LoVo (cell line): ENCODE measurements around the gene CCDC71.
A peak's percentile ranks its signal among the peaks of the same experiment; 100 is the strongest.

Experiments
- DNase-seq: peaks from one replicate; pipeline ENCODE4 v3.0.0-alpha.2; 2016; ENCODE audit warnings: low spot score

CCDC71 gene

DNA sequence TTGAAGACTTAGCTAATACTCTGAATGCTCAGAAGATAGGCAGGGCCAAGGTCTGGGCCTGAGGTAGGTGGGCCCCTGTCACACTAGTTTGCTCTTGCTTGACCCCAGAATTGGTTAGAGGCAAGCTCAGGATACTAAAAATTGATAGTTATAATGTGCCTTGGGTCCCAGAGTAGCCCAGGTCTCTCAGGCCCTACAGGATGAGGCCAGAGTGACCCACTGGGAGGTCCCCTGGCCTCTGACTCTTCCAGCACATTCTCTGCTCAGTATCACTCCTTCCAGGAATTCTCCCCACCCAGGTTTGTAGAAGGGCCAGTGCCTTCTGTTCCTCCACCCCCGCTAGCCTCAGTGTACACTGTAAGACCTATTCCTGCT lies 4.6 kb upstream of the CCDC71 start:
- no peak for DNase-seq

DNA sequence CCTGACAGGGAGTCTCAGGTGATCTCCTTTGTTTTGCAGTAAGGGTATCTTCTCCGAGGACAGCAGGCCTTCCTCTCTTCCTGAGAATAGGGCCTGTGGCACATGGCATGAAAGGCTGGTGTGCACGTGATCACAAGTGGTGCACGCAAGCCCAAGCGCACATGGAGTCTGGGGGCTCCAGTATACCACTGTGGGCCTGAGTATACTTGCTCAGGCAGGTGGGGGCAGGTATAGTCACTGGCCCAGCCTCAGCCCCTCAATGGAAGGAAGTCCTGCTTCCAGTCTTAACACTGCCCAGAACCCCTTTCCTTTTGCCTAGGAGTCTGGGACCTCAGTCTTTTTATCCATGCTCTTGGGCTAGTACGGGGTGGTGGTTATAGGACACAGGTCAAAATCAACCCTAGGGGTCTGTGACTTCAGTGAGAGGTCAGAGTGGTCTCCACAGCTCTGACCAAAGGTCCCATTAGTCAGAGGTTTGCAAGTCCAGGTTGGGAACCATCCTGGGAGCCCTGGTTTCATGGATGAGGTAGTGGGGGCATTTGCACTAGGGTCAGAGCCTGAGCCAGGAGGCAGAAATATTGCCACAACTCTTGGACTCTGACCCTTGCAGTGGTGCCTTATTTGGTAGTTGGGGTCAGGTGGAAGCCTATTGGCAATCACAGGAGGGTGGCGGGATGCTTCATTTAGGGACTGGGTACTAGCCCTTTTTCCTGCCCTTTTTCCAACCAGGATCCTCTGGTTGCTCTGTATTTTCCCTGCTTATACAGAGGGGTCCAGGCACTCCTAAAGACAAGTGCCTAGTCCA lies 823 bp upstream of the CCDC71 start:
- no peak for DNase-seq

- no peak for DNase-seq
Measured at GRCh38 chr3:49164983-49165720, 979 bp downstream of the CCDC71 start.

DNA sequence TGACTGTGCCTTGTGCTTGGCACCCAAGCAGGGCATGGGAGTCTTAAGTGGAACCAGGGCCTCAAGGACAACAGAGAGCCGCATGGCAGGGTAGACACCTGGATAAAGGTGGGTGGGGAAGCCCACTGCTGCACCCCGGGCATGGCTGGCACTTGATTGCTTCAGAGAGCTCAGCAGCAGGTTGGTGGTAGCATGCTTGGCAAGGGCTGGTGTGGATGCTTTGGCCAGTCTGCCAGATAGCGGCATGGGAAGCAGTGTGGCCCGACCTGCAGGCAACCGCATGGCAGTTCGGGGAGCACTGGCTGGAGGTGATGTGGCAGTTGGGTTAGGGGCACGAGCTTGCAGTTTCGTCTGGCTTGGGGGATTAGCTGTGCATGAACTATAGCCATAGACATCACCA lies 2.5 kb downstream of the CCDC71 start:
- no peak for DNase-seq

DNA sequence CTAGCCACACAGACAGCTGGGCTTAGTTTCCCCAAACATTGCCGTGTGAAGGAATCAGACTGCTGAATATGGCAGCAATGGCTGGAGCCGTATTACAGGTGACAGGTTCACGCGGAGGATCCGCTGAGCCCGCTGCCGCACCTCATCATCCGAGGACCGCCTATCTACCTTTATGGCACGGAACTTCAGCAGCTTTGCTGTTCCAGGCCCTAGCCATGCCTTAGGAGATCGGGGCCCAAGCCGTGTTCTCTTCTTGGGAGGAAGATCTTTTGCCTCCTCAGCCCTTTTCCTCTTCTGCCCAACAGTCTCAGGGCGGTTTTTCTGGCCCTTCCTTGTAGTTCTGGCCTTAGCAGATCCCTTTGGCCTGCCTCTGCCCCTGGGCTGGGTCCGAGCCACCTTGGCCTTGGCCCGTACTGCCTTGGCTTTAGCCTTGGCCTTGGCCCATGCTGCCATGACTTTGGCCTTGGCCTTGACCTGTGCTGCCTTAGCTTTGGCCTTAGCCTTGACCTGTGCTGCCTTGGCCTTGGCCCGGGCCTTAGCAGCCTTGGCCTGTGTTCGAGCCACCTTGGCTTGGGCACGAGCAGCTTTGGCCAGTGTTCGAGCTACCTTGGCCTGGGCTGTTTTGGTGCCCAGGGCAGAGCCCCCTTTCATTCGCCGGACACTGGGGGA lies 3.2 kb downstream of the CCDC71 start:
- no peak for DNase-seq

GRCh38 chr3:49161808-49162530 lies 4.2 kb downstream of the CCDC71 start:
- DNase-seq: no peak

DNA sequence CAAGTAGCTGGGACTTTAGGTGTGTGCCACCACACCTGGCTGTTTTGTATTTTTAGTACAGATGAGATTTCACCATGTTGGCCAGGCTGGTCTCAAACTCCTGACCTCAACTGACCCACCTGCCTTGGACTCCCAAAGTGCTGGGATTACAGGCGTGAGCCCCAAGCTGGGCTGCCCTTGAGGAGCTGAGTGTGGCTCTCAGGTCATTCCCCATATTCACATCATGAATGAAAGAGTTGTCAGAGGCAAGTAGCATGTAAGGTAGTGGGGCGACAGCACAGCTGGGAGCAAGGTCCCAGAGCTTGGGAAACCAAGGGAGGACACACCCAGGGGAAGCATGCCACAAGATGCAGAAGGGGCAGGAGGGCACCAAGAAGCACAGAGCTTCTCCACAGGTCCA lies 4.9 kb downstream of the CCDC71 start:
- no peak for DNase-seq

DNA sequence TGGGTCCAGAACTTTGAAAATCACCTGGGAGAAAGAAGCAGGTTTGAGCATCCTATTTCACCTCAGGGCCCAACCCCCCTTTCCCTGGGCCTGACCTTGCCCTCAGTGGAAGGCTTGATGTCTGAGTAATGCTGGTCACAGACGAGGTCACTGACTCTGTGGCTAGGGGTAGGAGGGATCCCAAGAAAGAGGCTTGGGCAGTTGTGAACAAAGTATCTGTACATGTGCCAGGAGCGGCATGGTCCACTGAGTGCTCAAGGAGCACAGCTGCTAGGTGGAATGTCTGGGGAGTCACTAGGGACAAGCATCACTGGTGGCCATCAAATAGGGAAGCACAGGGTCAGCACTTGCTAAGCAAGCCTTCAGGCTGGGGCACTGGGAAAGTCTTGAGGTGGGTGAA lies 7.3 kb downstream of the CCDC71 start:
- no peak for DNase-seq

DNA sequence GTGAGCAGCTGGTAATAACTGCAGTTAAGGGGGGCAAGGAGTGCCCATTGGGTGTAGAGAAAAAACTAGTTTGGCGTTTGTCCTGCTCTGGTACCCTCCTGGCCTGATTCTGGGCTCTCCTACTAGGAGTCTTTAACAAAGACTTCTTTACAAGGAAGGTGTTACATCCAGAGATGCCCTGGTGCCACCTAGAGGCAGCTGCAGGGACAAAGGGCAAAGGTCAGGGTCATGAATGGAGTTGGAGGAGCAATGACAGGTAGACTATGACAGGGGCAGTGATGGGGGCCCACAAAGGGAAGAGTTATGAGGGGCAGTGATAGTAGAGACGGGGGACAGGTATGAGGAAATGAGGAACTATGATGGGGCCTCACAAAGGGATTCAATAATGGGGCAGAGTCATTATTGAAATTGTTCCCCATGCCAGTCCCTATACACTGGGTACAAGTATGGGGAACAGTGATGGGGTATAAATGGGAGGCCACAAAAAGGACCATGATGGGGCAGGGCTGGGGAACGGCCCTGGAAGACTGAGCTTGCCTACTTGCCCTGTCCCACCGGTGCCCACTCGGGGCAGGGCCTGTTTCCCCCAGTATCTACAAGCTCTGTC lies 7.9 kb downstream of the CCDC71 start:
- peak; percentile 52 for DNase-seq

DNA sequence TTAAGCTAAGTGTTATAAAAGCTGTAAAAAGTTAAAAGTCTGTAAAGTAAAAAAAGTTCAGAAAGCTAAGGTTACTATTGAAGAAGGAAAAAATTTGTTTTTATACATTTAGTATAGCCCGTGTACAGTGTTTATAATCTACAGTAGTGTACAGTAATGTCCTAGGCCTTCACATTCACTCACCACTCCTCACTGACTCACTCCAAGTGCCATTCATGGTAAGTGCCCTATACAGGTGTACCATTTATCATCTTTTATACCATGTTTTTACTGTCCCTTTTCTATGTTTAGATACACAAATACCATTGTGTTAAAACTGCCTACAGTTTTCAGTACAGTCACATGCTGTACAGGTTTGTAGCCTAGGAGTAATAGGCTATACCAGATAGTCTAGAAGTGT lies 8.8 kb downstream of the CCDC71 start:
- no peak for DNase-seq

- no peak for DNase-seq
Measured at GRCh38 chr3:49153349-49153912, 12.7 kb downstream of the CCDC71 start.

GRCh38 chr3:49151610-49152009 lies 14.5 kb downstream of the CCDC71 start:
- DNase-seq: no peak

DNA sequence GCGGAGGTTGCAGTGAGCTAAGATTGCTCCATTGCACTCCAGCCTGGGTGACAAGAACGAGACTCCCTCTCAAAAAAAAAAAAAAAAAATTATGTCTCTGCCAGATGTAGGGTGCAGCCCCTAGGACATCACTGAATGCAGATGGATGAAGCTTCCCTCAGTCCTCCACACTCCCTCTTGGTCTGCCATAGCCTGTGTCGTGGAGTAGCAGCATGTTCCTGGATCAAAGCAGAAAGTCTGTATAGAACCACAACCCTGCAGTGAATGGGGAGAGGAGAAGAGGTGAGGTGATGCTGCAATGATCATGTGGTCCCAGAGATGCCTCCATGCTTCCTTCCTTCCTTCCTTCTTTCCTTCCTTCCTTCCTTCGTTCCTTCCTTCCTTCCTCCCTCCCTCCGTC lies 18.0 kb downstream of the CCDC71 start:
- no peak for DNase-seq

GRCh38 chr3:49140080-49140479 lies 26.1 kb downstream of the CCDC71 start:
- DNase-seq: no peak

GRCh38 chr3:49135499-49135898 lies 30.6 kb downstream of the CCDC71 start:
- DNase-seq: no peak

DNA sequence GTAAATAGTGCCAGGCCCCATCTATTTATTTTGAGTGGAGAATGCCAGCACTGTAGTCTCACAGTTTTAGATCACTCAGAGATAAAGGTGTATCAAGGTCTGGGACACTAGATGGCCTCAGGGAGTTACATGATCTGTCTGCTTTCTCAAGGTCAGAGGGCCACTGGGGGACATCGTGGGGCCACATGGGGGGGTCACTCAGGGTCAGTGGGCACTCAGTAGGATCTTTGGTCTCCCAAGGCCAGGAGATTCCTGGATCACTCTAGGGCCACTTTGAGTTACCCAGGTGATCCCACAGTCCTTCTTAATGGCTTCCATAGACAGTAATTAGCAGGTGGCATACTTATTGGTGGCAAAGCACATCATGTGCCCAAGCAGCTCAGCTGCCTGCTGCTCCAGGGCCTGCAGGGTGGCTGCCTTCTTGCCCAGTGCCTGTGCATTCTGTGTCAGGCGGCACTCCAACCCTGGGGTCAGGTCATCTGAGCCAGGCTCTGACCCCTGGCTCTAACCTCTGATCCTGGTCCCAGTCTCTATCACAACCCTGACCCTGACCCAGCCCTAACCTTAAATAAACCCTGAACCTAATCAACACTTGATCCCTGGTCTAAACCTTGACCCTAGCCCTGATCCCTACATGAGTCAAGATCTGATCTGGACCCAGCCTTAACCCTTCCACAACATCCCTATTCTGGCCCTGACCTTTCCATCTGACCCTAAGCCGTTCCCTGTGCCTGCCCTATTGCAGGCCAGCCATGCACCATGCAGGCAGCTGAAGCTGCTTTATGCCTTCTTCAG lies 31.5 kb downstream of the CCDC71 start:
- DNase-seq: no peak

GRCh38 chr3:49133226-49133951 lies 32.7 kb downstream of the CCDC71 start:
- peak; percentile 85 for DNase-seq

DNA sequence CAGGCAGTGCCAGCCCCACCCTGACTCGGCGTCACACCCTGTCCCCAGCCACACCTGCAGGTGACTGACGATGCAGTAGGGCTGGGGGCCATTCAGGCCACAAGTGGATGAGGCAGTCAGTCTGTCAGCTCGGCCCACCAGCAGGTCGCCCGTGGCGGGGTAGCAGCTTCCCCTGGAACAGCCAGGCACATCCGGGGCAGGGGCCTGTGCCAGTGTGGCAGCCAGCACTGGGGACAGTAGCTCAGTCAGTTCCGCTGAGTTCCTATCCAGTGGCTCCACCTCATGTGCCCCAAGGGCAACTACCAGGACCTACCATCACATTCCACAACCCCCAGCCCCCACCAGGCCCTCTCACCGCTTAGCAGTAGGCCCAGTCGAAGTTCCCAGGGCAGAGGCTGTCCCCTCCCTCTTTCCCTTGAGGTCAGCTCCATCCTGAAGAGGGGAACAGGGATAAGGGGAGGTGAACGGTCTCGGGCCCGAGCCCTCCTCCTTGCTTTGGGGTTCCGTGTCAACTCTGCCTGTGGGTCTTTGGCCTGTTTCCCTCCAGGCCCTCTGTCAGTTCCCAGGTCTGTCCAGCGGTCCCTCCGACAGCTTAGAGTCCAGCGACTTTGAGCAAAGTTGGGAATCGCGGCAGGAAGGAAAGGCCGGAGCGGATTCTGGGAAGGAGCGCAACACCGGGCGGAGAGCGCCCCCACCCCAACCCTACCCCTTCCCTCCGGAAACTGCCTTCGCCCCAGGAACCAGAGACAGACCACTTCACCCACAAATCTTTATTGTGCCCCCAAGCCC lies 33.5 kb downstream of the CCDC71 start, which contains the start of gene LAMB2:
Gene LAMB2, minus strand, starts transcription at position 614 of the 789 bp plus-strand sequence. Its CDS starts 183 bp downstream, at position 431.
- DNase-seq: peak; percentile 76

- no peak for DNase-seq
Measured at GRCh38 chr3:49132073-49132436, 34.1 kb downstream of the CCDC71 start.
